Thoracic aorta (tissue), 2 donors: ENCODE results near the gene RELN. TPM values are rescaled to one million over a fixed set of nuclear protein-coding genes. Genes with fewer than 3 reads are reported as not detected.
"Not testable (repeated sequence)": the region's sequence is repeated elsewhere in the genome, so short reads cannot be mapped to it uniquely, and the experiment has no call there.

Experiments
- ATAC-seq: fragments of 150-250 bp; one replicate; pipeline ENCODE4 v1.8.0; 2017; ENCODE audit warnings: low read depth; ENCODE audit not compliant: insufficient number of reproducible peaks, low FRiP score
- DNase-seq: peaks from one replicate; pipeline ENCODE4 v3.0.0-alpha.2; 2020; ENCODE audit warnings: low spot score
- H3K27ac ChIP-seq, 2 donors: fragments of 200-600 bp; sonication (generic); 1 replicate in 1 of 2; 2 replicates in 1 of 2; pipeline ENCODE4 v1.5.1; 2016; ENCODE audit warnings: mild to moderate bottlenecking in 2 of 2, moderate library complexity in 2 of 2
- H3K27me3 ChIP-seq: fragments of 200-600 bp; sonication (generic); replicated peaks from 2 replicates; pipeline ENCODE4 v1.6.0; 2016; ENCODE audit warnings: mild to moderate bottlenecking; ENCODE audit not compliant: insufficient read depth
- H3K36me3 ChIP-seq: fragments of 200-600 bp; sonication (generic); one replicate; pipeline ENCODE4 v1.5.1; 2016
- H3K4me1 ChIP-seq, 2 donors: fragments of 200-600 bp; sonication (generic); 1 replicate in 1 of 2; 2 replicates in 1 of 2; pipeline versions ENCODE4 v1.5.1 to v1.6.0; 2016; ENCODE audit warnings: low read depth in 2 of 2, mild to moderate bottlenecking in 1 of 2; ENCODE audit not compliant: control insufficient read depth in 1 of 2
- H3K4me3 ChIP-seq: fragments of 200-600 bp; sonication (generic); 2 replicates; pipeline ENCODE4 v1.5.1; 2016; ENCODE audit warnings: mild to moderate bottlenecking
- H3K9me3 ChIP-seq: fragments of 200-600 bp; sonication (generic); 2 replicates; pipeline ENCODE4 v1.5.1; 2016
- total RNA-seq, 2 donors: library from RNA; depleted of rRNA; stranded (reverse); fragments of >200 nt; gene quantifications; one replicate each; pipeline versions ENCODE4 v1.1.0 to v1.2.3, GENCODE V29; 2016
- TF ChIP-seq, protein P1 (sequence below): fragments of 200-600 bp; sonication (generic); IDR thresholded peaks from one replicate; pipeline ENCODE4 v1.5.1; 2019; ENCODE audit warnings: antibody characterized with exemption

The RELN gene
- total RNA-seq, 2 donors from 2014 or later, result 0.49 to 5.1 TPM

DNA sequence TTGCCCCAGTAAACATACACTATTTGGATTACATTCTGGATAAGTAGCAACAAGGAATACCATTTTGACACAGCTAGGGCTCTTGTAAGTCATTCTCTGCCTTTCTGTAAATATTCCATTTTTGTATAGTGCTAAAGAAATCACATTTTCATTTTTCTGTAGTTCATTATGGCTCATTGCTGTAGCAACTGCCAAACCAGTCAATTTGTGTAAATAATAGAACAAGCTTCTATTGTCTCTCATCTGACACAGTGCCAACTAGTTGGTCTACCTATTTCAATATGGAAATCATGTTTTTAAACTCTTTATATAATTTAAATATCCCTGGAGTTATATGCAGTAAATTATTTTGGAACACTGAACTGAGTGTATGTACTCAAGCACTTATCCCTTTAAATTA lies 193.7 kb downstream of the RELN start:
- ATAC-seq, result no peak

DNA sequence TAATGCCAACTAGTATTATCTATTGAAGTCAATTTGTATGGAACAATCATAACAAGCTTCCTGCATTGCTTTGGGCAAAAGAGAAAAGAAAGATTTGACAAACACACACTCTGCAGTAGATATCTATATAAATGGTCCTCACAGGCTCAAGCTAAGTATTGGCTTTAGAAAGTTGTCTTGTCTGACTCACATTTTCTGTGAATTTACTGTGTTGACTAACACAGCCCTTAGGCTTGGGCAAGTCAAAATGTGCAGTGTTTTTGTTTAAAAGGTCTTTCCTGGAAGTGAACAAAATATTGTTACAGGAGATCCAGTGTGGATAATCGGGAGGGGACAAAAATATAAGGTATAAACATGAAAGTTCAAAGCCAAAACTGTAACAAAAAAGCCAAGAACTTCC lies 194.4 kb downstream of the RELN start:
- DNase-seq, result no peak
- H3K27ac ChIP-seq, result no peak overlapping the region
- TF ChIP-seq, protein P1, sequence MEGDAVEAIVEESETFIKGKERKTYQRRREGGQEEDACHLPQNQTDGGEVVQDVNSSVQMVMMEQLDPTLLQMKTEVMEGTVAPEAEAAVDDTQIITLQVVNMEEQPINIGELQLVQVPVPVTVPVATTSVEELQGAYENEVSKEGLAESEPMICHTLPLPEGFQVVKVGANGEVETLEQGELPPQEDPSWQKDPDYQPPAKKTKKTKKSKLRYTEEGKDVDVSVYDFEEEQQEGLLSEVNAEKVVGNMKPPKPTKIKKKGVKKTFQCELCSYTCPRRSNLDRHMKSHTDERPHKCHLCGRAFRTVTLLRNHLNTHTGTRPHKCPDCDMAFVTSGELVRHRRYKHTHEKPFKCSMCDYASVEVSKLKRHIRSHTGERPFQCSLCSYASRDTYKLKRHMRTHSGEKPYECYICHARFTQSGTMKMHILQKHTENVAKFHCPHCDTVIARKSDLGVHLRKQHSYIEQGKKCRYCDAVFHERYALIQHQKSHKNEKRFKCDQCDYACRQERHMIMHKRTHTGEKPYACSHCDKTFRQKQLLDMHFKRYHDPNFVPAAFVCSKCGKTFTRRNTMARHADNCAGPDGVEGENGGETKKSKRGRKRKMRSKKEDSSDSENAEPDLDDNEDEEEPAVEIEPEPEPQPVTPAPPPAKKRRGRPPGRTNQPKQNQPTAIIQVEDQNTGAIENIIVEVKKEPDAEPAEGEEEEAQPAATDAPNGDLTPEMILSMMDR, result no peak

More for the DNA sequence above, 193.7 kb downstream of the RELN start:
- H3K27ac ChIP-seq, result no peak overlapping the region
- no peaks in the 10 kb centered on the region for H3K27me3 ChIP-seq
- no peak overlapping the region for H3K4me3 ChIP-seq
- no peak for DNase-seq
- H3K9me3 ChIP-seq, result no peaks in the 10 kb centered on the region
- no peaks in the 10 kb centered on the region for H3K36me3 ChIP-seq
- no peaks in the 10 kb centered on the region for H3K4me1 ChIP-seq
- TF ChIP-seq, protein P1, result no peak

GRCh38 chr7:103794424-103794823 lies 195.0 kb downstream of the RELN start:
- no peak for ATAC-seq
- DNase-seq, result no peak
- Histone ChIP-seq H3K27ac (no peak overlapping the region), H3K27me3 (no peaks in the 10 kb centered on the region), H3K4me1 (no peaks in the 10 kb centered on the region), H3K9me3 (no peaks in the 10 kb centered on the region), H3K4me3 (no peak overlapping the region), H3K36me3 (no peaks in the 10 kb centered on the region)
- TF ChIP-seq, protein P1, result no peak

More for the DNA sequence above, 194.4 kb downstream of the RELN start:
- Histone ChIP-seq H3K4me3 (no peak overlapping the region), H3K27me3 (no peaks in the 10 kb centered on the region), H3K36me3 (no peaks in the 10 kb centered on the region), H3K9me3 (no peaks in the 10 kb centered on the region), H3K4me1 (no peaks in the 10 kb centered on the region)
- ATAC-seq, result no peak

- H3K9me3 ChIP-seq, result no peaks in the 10 kb centered on the region
- H3K4me1 ChIP-seq, result no peaks in the 10 kb centered on the region
- TF ChIP-seq, protein P1, result no peak
- H3K36me3 ChIP-seq, result no peaks in the 10 kb centered on the region
- H3K27me3 ChIP-seq, result no peaks in the 10 kb centered on the region
- DNase-seq (no peak), ATAC-seq (no peak)
- no peak overlapping the region for H3K27ac ChIP-seq
- H3K4me3 ChIP-seq, result no peak overlapping the region
Measured at GRCh38 chr7:103793614-103794013, 195.8 kb downstream of the RELN start.

- Histone ChIP-seq H3K36me3 (no peaks in the 10 kb centered on the region), H3K27ac (no peak overlapping the region), H3K4me1 (no peaks in the 10 kb centered on the region), H3K4me3 (no peak overlapping the region), H3K27me3 (no peaks in the 10 kb centered on the region), H3K9me3 (no peaks in the 10 kb centered on the region)
- DNase-seq (no peak), ATAC-seq (no peak)
- TF ChIP-seq, protein P1, result no peak
Measured at GRCh38 chr7:103791894-103792293, 197.6 kb downstream of the RELN start.

DNA sequence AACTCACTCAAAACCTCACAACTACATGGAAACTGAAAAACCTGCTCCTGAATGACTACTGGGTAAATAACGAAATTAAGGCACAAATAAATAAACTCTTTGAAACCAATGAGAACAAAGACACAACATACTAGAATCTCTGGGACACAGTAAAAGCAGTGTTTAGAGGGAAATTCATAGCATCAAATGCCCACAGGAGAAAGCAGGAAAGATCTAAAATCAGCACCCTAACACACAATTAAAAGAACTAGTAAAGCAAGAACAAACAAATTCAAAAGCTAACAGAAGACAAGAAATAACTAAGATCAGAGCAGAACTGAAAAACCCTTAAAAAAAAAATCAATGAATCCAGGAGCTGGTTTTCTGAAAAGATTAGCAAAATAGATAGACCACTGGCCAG lies 202.4 kb downstream of the RELN start:
- not testable (repeated sequence) for H3K4me1 ChIP-seq, H3K9me3 ChIP-seq, H3K36me3 ChIP-seq, H3K27ac ChIP-seq, DNase-seq, H3K27me3 ChIP-seq, H3K4me3 ChIP-seq, ATAC-seq
